H1 (cell line): ENCODE results near the gene CLDN34. TPM values are rescaled to one million over a fixed set of nuclear protein-coding genes. Genes with fewer than 3 reads are reported as not detected.

Experiments used
- CEBPB ChIP-seq: IDR thresholded peaks from 2 replicates; pipeline ENCODE4 v1.6.1; 2012; ENCODE audit warnings: low read depth, low read length
- CHD2 ChIP-seq: IDR thresholded peaks from 2 replicates; pipeline ENCODE4 v1.6.1; 2012; ENCODE audit warnings: low read length, improper control_type of control experiment
- CHD7 ChIP-seq: fragments of 300-600 bp; sonication (generic); IDR thresholded peaks from 2 replicates; pipeline ENCODE4 v1.7.1; 2012; ENCODE audit warnings: low read length, moderate library complexity, mild to moderate bottlenecking, inconsistent platforms; ENCODE audit not compliant: insufficient replicate concordance
- FOSL1 ChIP-seq: IDR thresholded peaks from 2 replicates; pipeline ENCODE4 v1.6.1; 2011; ENCODE audit warnings: mild to moderate bottlenecking, low read depth, low read length, moderate library complexity; ENCODE audit not compliant: insufficient read depth
- GABPA ChIP-seq: IDR thresholded peaks from 2 replicates; pipeline ENCODE4 v1.6.1; 2011; ENCODE audit warnings: mild to moderate bottlenecking, low read length, moderate library complexity, borderline replicate concordance; ENCODE audit not compliant: insufficient read depth
- JUND ChIP-seq: IDR thresholded peaks from 2 replicates; pipeline ENCODE4 v1.6.1; 2011; ENCODE audit warnings: mild to moderate bottlenecking, improper control_type of control experiment, low read length
- MAX ChIP-seq: IDR thresholded peaks from 2 replicates; pipeline ENCODE4 v1.6.1; 2012; ENCODE audit warnings: inconsistent platforms
- NANOG ChIP-seq: IDR thresholded peaks from 2 replicates; pipeline ENCODE4 v1.6.1; 2011; ENCODE audit warnings: low read length, low read depth, mild to moderate bottlenecking, inconsistent platforms; ENCODE audit not compliant: insufficient read depth, poor library complexity, severe bottlenecking
- NRF1 ChIP-seq: IDR thresholded peaks from 2 replicates; pipeline ENCODE4 v1.6.1; 2011; ENCODE audit warnings: mild to moderate bottlenecking, low read depth, low read length, improper control_type of control experiment
- RNF2 ChIP-seq: fragments of 200-900, 300-1000 bp; sonication (generic); IDR thresholded peaks from 2 replicates; pipeline ENCODE4 v1.7.1; 2016; ENCODE audit warnings: borderline replicate concordance, low read depth, mild to moderate bottlenecking, antibody characterized with exemption, low read length; ENCODE audit not compliant: poor library complexity, severe bottlenecking; ENCODE audit errors: missing control alignments
- SIN3A ChIP-seq, 2 experiments: IDR thresholded peaks in 1 of 2; conservative IDR thresholded peaks in 1 of 2; 2 replicates each; pipeline ENCODE4 v1.6.1; 2011 to 2012; ENCODE audit warnings: low read length in 2 of 2, improper control_type of control experiment in 1 of 2, low read depth in 1 of 2, mild to moderate bottlenecking in 1 of 2
- polyA plus RNA-seq, 7 experiments: library from polyadenylated mRNA; depleted of rRNA in 3 of 7; stranded (reverse) in 5 of 7; unstranded in 2 of 7; fragments of >200 nt in 5 of 7; fragments of 200-250 nt in 2 of 7; gene quantifications; 1 replicate in 5 of 7; 2 replicates in 1 of 7; 4 replicates in 1 of 7; pipeline versions ENCODE4 v1.2.1 to v1.2.3, GENCODE V29; 2011 to 2013; ENCODE audit warnings: missing spikeins in 2 of 7, mixed read lengths in 2 of 7
- total RNA-seq: library from RNA; stranded (reverse); fragmentation: NEBNext Ultra II Directional; extraction: Animal tissue kit (Norgen Biotek cat#: 25700); gene quantifications from 2 replicates; pipeline ENCODE4 v1.2.1, GENCODE V29; 2021

The CLDN34 gene
- total and polyA plus RNA-seq, 2 of the 8 experiments (the other 6 are each of a cell fraction or from before 2014, with no cell fraction given) = 0.26 to 0.50 TPM

GRCh38 chrX:9953396-9953795 lies 13.8 kb upstream of the CLDN34 start (continued):
- TF ChIP-seq CHD7 = no peak
- TF ChIP-seq GABPA = no peak
- TF ChIP-seq JUND = no peak
- TF ChIP-seq MAX = no peak
- no peak for TF ChIP-seq SIN3A (conservative IDR thresholded peaks at IDR 0.05 in 1 of 2, IDR thresholded peaks at IDR 0.05 in 1 of 2; ENCODE audit: low read depth in 1 of 2, low read length in 2 of 2)
- TF ChIP-seq FOSL1 = no peak
- TF ChIP-seq CHD2 = no peak
- no peak for TF ChIP-seq NRF1
- TF ChIP-seq NANOG = no peak
- TF ChIP-seq CEBPB = no peak
- TF ChIP-seq RNF2 = no peak
